Stimulated activated CD8-positive, alpha-beta memory T cell treated with anti-CD3 and anti-CD28 coated beads, Interleukin-4, amount 100 ng/mL, for 48 hours (primary cell): ENCODE data around the gene ORM2.
"Not testable (repeated sequence)": the region's sequence is repeated elsewhere in the genome, so short reads cannot be mapped to it uniquely, and the experiment has no call there.

Source experiments
- DNase-seq: peaks from one replicate; pipeline ENCODE4 v3.0.0-alpha.2; 2020

ORM2 gene

DNA sequence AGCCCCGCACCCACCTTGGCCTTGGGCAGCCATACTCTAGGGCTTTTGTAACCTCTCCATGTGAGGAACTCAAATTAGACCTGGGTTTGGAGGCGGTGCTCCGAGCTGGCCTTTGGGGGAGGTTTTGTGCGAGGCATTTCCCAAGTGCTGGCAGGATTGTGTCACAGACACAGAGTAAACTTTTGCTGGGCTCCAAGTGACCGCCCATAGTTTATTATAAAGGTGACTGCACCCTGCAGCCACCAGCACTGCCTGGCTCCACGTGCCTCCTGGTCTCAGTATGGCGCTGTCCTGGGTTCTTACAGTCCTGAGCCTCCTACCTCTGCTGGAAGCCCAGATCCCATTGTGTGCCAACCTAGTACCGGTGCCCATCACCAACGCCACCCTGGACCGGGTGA, at the start of gene ORM2:
ORM2 (plus strand) TSS at position 245 of the 398 bp plus-strand sequence; CDS start at position 281, 36 bp downstream.
- DNase-seq = not testable (repeated sequence)

DNA sequence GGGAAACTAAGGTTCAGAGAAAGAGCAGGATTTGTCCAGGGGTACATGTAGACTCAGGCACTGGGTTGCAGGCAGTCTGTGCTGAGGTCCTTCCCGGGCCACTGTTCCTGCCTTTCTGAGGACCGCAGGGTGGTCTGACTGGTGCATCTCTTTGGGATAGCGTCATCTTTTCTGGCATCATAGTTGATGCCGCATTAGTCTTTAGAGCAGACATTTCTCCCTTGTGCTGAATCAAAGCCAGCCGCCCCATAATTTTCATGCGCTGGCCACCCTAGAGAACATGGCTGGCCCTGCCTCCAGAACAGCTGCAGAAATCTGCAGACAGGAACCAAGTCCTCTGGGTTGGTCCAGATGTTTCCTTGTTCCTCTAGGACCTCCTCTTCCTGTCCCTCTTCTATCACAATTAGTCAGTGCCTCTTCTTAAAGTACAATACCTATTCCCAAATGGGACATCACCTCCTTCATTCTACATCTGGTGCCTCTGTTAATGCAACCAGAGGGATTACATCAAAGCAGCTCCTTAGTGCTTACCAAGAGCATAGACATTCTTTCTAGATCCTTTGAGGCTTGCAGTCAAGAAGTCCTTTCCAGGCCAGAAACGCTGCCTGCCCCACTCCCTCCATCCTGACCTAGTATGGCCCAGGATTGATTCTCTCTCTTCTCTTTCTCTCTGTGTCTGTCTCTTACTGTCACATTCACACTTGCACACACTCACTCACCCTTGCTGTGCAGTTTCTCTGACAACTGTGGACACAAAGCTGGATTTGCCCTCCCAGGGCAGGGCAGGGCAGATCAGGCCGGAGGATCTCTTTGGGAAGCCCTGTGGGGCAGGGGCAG, 48.8 kb upstream of the ORM2 start:
- no peak for DNase-seq

DNA sequence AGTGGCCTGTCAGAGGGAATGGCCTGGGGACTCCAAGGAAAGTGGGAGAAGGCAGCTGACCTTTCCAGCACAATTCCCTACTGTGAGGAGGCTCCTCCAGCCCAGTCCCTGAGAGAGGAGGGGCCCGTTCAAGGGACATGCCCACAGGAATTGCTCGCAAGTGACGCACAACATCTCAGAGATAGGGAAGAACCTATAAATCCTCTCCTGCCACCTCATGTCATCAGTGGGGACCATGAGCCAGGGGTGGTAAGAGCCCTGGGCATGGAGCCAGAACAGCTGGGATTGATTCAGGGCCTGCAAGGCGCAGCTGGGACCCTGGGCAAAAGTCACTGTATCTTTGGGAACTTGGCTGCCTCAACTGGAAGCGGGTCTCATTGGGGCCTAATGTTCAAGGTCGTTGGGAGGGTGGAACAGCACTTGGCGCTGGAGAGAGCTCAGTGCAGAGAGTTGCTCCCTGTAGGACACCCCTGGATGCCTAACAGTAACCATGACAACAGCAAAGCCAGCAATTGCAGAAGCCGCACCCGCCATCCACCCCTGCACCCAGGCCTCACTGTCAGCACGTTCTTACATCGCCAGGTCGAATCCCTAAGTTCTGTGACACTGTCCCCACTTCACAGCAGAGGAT, 48.1 kb upstream of the ORM2 start:
- DNase-seq = no peak

DNA sequence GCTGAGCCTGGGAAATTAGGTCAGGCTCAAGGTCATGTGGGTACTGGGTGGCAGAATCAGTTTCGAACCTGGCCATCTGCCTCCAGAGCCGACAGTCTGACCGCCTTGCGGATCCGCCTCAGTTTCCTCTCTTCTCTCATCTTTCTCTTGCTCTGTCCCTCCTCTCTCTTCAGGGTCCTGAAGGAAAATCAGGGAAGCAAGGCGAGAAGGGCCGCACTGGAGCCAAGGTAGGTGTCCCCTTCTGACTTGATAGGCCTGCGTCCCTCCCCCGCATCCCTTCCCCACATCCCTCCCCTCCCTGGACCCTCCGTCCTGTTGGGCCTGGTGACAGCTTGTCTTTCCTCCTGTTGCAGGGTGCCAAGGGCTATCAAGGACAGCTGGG, 47.6 kb upstream of the ORM2 start:
- DNase-seq = no peak

DNA sequence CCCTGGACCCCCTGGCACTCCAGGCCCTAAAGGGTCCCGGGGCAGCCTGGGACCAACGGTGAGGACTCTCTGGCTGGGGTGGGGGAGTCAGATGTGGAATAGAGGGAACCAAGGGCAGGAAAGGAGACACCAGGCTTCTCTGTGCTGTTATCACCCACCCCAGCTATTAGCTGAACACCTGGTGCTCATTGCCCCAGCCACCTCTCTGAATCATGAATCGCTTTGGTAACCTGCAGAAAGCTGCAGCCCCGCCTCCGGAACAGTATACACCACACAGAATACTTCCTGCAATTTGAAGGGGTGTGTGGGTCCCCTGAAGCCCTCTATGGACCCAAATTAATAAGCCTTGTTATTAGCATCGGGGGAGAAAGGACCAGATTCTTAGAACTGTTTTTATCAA, 47.2 kb upstream of the ORM2 start:
- DNase-seq = no peak

DNA sequence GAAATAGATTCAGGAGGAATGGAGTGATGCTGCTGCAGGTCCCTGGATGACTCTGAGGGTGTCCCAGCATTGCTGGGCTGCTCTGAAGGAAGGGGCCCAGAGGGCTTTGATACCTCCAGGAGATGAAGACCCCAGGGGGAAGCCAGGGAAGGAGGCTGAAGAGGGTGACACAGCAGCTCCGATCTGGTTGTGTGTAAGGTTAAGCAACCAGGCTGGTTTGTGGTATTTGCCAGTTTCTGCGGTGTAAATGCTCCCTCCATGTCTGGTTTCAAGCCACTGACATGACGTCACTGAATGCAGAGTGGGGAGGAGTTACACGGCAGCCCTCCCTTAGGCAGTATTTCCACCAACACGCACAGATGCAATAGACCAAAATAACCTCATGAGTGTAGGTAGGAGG, 46.7 kb upstream of the ORM2 start:
- peak; percentile 43 for DNase-seq

DNA sequence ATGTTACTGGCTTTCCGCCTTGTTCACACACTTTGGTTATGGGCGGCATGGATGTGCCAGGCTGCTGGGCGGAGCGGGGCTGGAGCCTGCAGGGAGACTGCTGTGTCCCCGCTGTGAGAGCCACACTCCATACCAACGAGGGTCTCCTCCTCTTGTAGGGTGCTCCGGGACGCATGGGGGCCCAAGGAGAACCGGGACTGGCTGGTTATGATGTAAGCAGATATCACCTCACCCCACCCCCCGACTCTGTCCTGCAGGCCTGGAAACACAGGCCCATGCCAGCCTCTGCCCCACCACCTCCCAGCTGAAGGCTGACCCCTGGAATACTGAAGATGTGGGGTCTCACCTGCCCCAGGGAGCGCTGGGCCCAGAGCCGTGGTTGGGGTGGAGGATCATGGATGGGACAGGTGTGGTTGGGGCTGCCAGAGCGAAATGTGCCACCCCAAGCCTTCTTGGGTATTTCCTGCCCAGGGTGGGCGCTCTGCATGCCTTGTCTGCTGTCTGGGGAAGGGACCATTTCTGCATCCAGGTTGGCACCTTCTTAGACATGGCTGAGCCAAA, 46.0 kb upstream of the ORM2 start:
- DNase-seq = no peak

DNA sequence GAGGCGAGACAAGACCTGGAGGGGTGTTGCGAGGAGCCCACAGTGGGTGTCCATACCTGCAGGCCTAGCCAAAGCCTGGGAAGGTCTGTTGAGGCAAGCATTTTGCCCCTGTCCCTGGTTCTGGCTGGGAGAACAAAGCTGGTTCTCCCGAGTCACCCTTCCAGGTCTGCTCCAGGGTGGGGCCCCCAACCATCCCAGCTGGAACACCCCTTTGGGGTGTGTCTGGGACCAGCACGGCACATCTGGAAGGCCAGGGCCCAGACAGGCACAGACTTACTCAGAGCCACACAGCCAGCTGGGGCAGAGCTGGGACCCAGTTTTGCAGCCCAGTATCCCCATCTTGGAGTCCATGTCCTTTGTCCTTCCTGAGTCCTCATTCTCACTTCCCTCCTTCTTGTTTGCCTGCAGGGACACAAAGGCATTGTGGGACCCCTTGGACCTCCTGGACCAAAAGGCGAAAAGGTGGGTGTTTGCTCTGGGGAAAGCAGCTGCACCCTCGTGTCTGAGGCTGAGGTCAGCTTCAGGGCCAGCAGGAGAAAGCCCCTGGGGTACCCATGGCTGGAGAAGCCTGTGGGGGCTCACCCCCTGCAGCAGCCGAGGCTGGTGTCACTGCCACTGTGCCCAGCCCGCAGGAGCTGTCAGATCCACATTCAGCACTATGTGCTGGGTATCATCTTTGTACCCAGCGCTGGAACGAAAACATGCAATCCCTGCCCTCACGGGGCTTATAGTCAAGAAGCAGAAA, 45.2 kb upstream of the ORM2 start:
- DNase-seq = no peak

DNA sequence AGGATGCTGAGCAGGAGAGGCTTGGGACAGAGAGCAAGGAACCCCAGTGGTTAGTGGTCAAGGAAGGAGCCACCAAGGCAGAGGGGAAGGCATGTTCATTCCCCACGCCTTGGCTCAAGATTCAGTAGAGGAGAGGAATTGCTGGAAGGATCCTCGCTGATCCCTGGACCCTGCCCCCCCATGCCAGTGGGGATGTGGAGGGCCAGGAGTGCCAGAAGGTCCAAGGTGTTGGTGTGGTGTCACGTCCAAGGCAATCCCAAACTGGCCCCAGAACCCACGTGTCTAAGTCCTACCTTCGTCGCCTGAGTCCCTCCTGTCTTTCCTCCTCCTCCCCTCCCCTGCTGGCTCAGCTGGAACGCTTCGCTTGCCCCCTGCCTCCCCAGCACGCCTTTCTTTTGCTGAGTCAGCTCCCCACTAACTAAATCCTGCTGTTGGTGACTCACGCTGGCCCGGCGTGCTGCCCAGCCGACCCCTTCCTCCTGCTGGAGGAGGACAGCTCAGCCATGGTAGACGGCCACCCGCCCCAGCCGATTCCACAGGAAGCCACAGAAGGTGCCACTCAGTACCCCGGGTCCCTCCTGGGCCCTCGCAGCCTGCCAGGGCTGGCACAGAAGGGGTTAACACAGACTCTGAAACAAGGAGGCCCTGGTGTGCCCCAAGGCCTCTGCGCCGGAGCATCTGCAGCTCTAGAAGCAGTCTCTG, 44.4 kb upstream of the ORM2 start:
- no peak for DNase-seq

DNA sequence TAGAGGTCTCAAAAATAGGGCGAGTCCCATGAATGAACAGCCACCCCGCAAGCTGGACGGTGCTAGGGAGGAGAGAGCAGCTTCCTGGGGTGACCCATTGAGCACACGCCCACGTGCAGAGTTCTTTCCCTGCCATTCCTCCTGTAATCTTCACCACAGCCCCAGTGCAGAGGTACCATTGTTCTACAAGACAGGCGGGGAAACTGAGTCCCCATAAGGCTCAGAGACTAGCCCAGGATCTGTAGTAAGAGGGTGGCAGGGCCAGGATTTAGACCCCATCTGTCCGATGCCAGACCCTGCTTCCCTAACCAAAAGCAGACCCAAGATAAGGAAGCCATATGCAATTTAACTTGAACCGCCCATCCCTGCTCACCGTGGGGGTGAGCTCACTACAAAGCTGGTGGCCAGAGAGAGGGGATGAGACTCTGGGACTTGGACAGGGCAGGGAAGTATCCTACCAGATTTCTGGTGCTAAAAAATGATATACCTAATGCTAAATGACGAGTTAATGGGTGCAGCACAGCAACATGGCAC, 43.5 kb upstream of the ORM2 start:
- no peak for DNase-seq

DNA sequence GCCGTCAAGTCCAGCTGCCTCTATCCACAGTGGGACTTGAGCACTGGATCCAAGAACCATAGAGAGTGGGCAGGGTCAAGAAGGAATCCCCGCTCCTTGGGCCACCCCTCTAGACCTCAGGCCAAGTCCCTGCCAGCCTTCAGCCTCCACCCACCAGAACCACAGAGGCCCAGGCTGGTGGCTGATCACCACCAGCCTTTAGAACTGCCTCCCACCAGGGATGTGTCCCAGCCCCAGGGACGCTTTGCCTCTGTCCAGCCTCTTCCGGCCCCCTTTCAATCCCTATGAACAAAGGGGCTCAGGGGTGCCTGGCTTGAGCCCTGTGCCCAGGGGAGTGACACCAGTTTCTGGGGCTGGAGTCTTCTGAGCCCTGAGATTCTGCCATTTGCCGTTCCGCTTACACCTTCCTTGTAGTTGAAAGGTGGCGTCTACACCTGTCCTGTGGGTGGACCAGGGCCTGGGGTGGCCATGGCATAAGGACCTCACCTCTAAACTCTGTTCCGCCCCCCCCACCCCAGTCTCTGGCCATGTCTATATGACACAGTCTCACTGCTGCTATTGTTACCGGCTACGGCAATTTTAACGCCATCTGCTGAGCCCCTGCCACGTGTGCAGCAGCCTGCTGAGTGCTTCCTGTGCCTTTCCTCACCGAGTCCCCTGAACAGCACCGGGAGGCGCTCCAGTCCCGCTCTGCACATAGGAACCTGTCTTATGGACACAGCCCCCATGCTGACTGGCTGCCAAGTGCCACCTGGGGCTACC, 42.5 kb upstream of the ORM2 start:
- no peak for DNase-seq

DNA sequence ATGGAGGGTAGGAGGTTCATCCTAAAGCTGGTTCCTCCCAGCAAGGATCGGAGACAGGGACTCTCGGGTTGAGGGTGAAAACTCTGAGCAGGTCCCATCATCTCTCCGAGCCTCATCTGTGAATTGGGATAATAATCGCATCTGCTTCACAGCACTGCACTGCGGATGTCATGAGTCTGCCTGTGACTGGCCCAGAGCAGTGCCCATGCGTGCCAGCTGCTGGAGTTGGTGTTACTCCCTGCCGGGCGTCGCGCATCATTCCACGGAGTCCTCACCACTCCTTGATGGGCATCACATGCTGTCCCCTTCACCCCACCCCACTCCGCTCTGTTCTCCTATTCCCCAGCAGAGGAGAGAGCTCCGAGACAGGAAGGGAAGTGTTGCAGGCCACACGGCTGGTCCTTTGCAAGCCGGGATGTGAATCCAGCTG, 41.9 kb upstream of the ORM2 start:
- DNase-seq = no peak

DNA sequence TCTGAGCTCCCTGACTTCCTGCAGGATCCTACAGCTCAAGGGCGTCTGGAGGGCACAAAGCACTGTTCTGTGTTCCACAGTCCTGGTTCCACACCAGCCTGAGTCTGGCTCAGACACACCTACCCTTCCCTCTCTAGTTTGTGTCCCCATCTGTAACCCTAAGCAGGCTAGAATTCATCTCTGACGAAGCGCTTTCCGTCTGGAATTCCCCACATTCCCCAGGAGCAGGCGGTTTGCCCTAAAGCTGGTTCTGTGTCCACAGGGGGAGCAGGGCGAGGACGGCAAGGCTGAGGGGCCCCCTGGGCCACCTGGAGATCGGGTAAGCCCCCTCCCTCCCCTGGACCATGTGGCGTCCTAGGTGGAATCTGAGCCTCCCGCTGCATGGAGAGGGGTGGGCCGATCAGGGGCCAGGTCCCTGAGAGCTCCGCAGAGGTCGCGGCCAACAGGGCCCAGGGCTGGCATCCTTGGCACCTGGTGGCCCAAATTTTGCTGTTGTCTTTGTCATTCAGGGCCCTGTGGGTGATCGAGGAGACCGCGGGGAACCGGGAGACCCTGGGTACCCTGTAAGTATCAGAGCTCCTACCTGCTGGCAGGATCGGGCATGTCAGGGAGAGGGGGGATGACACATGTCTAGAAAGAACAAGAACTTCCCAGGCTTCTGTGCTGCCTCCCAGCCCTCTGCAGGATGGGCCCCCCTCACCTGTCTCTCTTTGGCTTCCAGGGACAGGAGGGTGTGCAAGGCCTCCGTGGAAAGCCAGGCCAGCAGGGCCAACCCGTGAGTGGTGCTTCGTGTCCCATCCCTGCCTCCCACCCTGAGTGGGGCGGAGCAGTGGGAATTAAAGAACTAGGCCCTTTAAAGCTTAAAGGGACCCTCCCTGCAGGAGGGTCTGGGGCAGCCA, 41.2 kb upstream of the ORM2 start:
- peak; percentile 8 for DNase-seq

DNA sequence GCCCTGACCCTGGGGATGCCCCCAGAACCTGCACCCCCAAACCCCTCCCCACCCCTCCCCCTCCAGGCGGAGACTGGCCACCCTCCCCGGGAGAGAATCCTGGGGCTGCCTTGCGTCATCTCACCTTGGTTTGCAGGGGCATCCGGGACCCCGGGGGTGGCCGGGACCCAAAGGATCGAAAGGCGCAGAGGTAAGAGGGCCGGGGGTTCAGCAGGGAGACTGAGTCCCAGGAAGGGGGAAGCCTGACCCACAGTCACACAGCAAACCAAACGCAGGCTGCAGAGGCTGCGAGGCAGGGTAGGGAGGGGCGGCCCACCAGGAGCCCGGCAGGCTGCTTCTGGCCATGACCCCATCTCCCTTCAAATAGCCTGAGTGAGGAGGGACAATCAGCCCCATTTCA, 40.6 kb upstream of the ORM2 start:
- peak; percentile 13 for DNase-seq

DNA sequence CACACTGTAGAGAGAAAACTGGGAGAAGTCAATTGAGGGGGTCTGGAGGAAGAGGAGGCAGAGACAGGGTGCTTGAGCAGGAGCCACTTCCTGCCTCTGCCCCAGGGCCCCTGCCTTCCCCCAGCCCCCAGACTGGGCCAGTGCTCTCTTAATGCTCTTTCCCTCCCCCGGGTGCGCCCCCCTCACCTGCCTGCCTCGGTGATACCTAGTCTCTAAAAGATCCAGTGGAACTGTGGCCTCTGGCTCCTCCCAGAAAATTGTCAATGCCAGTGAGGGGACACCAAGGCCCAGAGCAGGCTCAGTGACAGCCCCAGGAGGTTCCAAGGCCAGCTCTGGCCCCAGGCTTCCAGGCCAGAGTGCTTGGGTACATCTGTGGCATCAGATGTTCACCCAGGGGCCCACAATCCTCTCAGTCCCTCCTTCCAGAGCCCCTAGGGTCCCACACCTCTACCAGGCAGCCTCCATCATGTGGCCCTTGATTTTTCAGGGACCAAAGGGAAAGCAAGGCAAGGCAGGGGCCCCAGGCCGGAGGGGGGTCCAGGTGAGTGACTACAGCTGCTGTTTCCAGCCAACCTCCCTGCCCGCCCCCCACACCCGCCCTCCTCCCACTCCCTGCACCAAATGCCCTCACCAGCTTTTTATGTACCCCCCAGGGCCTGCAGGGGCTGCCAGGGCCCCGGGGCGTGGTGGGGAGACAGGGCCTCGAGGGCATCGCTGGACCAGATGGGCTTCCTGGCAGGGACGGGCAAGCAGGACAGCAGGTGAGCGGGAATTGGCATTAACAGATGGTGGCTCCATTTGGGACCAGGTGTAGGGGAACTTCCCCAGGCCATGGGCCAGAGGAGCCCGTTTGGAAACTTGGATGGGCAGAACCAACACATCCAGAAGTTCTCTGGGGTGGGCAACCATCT, 39.8 kb upstream of the ORM2 start:
- peak; percentile 20 for DNase-seq

DNA sequence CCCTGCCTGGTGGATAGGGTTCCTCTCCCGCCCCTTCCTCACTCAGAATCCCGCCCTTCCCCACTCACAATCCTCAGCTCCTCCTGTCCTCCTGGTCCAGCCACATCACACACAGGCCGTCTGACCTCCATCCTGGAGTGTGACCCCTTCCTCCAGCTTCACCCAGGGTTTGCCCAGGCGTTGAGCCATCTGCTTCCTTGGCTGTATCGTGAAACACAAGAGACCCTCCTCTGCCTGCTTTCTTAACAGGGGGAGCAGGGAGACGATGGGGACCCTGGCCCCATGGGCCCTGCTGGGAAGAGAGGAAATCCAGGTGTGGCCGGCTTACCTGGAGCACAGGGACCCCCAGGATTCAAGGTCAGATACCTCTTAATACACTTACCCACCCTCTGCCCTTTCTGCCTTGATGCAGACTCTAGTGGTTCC, 39.1 kb upstream of the ORM2 start:
- peak; percentile 22 for DNase-seq

DNA sequence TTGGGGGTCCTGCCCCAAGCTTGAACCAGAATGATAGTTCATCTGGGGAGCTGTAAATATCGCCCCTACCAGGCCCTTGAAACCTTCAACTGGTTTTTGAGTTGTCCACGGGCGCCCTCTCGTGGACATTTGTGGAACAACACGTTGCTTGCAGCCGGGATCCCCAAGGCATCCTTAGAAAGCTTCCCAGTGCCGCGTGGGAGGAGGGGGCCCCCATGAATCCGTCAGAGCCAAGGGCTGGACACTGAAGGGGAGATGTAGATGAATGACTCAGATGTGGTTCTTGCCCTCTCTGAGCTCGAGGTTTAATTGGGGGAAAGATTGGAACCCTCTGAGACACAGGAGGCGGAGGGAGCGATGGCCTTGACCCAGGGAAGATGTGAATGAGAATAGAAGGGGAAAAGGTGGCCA, 38.6 kb upstream of the ORM2 start:
- peak; percentile 88 for DNase-seq

DNA sequence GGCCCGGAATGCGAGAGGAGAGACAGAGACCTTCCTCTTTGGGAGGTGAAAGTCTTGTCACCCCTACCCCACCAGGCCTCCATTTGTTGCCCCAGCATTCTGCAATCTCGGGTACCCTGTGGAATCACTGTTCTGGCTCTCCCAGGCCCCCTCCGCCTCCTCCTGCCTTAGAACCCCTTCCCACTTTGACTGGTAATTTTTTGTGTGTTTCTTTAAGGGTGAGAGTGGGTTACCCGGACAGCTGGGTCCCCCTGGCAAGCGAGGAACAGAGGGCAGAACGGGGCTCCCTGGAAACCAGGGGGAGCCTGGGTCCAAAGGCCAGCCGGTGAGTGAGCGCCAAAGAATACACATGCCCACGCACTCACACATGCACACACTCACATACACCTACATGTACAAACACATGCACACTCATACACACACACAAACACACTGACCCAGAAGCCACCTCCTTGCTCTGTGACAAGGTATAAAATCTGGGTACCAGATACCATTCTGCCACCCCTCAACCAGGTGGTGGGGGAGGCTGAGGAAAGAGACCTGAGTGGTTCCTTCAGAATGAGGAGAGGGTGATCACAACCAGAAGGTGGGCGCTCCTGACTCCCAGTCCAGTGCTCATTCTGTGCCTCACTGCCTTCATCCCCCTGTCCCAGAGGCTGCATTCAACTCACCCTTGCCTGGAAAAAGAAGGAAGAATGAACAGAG, 37.6 kb upstream of the ORM2 start:
- DNase-seq = peak; percentile 16

DNA sequence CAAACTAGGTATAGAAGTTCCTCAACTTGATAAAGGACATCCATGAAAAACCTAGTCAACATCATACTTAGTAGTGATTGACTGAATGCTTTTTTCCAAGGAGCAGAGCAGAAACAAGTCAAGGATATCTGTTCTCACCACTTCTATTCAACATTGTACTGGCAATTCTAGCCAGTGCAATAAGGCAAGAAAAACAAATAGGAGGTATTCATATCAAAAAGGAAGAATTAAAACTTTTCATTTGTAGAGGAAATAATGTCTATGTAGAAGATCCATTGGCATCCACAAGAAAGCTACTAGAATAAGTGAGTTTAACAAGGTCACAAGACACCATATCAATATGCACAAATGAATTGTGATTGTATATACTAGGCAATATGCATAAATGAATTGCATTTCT, 35.0 kb upstream of the ORM2 start:
- no peak for DNase-seq
